Measurements from ENCODE around the gene ADGRV1.

DNA sequence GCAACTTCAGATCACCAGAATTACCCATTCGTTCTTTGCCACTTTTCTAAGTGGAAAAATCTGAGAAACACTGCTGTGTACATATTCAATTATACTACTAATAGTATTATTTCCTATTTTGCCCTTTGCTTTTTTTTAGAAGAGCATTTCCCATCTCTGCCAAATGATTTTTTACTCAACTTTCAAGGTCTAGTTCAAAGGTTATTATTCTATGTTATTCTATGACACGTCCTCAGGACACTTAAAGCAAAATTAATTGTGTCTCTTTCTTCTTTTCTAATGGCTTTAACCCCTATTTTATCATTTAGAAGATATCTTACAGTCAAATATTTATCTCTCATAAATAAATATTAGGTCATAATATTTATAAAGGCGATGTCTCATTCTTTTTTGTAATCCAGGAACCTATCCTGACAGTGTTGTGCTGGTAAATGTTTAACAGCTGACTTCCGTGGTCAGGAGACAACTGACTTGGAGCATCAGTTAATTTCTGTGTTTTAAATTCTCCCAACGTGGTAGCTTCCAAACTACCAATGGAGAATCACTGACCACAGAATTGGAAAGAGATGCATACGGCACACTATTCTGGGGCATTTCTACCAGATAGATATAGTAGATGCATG is 449.3 kb downstream of the ADGRV1 start:
- TF ChIP-seq, protein P1, sequence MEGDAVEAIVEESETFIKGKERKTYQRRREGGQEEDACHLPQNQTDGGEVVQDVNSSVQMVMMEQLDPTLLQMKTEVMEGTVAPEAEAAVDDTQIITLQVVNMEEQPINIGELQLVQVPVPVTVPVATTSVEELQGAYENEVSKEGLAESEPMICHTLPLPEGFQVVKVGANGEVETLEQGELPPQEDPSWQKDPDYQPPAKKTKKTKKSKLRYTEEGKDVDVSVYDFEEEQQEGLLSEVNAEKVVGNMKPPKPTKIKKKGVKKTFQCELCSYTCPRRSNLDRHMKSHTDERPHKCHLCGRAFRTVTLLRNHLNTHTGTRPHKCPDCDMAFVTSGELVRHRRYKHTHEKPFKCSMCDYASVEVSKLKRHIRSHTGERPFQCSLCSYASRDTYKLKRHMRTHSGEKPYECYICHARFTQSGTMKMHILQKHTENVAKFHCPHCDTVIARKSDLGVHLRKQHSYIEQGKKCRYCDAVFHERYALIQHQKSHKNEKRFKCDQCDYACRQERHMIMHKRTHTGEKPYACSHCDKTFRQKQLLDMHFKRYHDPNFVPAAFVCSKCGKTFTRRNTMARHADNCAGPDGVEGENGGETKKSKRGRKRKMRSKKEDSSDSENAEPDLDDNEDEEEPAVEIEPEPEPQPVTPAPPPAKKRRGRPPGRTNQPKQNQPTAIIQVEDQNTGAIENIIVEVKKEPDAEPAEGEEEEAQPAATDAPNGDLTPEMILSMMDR (IDR thresholded peaks at IDR 0.05; ENCODE audit: extremely low read depth in 1 of 2, insufficient read depth in 1 of 2, low read depth in 1 of 2, low read length in 2 of 2) = no peak
- TF ChIP-seq EZH2 (IDR thresholded peaks at IDR 0.05; ENCODE audit: borderline replicate concordance, low read depth, low read length, severe bottlenecking) (no peak), POLR2A (IDR thresholded peaks at IDR 0.05; ENCODE audit: low read depth, low read length) (no peak), FOS (IDR thresholded peaks at IDR 0.05; ENCODE audit: borderline replicate concordance, insufficient read depth, low read length) (no peak), POLR2AphosphoS5 (IDR thresholded peaks at IDR 0.05; ENCODE audit: insufficient read depth, low read depth, low read length) (no peak), JUN (IDR thresholded peaks at IDR 0.05; ENCODE audit: borderline replicate concordance, insufficient read depth, insufficient read length, low read depth) (no peak), MYC (IDR thresholded peaks at IDR 0.05; ENCODE audit: low read depth, low read length) (no peak)
- TF ChIP-seq, protein P2, sequence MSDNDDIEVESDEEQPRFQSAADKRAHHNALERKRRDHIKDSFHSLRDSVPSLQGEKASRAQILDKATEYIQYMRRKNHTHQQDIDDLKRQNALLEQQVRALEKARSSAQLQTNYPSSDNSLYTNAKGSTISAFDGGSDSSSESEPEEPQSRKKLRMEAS (IDR thresholded peaks at IDR 0.05; ENCODE audit: insufficient read depth, insufficient read length) = no peak
